GM13977 (cell line): ENCODE results near the gene BRIX1.

ENCODE experiments used
- DNase-seq: peaks from one replicate; pipeline ENCODE4 v3.0.0; 2012; ENCODE audit warnings: low spot score
- in situ Hi-C: fragments of 300-500 bp; cut with MboI; formaldehyde crosslinking; loops from one replicate; pipeline ENCODE4 v1.12.0; 2022; ENCODE audit warnings: low sequenced_read_pairs, low pct_unique_long_range_greater_than_20kb, mixed read lengths, inconsistent platforms; ENCODE audit not compliant: unreplicated experiment
- TF ChIP-seq, protein P1 (sequence below): IDR thresholded peaks from 2 replicates; pipeline ENCODE4 v1.5.1; 2012; ENCODE audit warnings: mild to moderate bottlenecking, control low read depth; ENCODE audit not compliant: insufficient read depth; ENCODE audit errors: extremely low read depth, missing control alignments

BRIX1 gene

DNA sequence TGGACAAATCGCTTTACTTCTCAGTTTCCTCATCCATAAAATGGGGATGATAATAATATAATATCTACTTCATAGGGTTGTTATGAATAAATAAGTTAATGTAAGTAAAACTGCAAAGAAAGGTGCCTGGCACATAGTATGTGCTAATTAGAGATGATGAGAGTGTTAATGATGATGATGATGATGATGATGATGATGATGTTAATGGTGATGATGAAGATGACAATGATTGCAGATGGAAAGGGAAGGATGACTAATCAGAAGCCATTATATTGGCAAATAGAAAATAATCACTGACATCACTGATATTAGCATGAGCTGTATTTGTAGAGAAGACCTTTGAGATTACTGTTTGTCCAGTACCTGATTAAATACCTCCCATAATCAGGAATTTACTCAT is 20.8 kb upstream of the BRIX1 start:
- in situ Hi-C loops, result no loop called here
- TF ChIP-seq, protein P1, sequence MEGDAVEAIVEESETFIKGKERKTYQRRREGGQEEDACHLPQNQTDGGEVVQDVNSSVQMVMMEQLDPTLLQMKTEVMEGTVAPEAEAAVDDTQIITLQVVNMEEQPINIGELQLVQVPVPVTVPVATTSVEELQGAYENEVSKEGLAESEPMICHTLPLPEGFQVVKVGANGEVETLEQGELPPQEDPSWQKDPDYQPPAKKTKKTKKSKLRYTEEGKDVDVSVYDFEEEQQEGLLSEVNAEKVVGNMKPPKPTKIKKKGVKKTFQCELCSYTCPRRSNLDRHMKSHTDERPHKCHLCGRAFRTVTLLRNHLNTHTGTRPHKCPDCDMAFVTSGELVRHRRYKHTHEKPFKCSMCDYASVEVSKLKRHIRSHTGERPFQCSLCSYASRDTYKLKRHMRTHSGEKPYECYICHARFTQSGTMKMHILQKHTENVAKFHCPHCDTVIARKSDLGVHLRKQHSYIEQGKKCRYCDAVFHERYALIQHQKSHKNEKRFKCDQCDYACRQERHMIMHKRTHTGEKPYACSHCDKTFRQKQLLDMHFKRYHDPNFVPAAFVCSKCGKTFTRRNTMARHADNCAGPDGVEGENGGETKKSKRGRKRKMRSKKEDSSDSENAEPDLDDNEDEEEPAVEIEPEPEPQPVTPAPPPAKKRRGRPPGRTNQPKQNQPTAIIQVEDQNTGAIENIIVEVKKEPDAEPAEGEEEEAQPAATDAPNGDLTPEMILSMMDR, result no peak
- DNase-seq, result no peak

- in situ Hi-C loops, result no loop called here
- no peak for DNase-seq
- TF ChIP-seq, protein P1, result no peak
Measured at GRCh38 chr5:34895641-34896419, 19.7 kb upstream of the BRIX1 start.

GRCh38 chr5:34897646-34898045 is 17.9 kb upstream of the BRIX1 start:
- no peak for DNase-seq
- in situ Hi-C loops, result no loop called here
- TF ChIP-seq, protein P1, result no peak

GRCh38 chr5:34898258-34898895 is 17.1 kb upstream of the BRIX1 start:
- peak; percentile 58 for DNase-seq
- TF ChIP-seq, protein P1, result peak; percentile 79
- in situ Hi-C loops, result no loop called here

DNA sequence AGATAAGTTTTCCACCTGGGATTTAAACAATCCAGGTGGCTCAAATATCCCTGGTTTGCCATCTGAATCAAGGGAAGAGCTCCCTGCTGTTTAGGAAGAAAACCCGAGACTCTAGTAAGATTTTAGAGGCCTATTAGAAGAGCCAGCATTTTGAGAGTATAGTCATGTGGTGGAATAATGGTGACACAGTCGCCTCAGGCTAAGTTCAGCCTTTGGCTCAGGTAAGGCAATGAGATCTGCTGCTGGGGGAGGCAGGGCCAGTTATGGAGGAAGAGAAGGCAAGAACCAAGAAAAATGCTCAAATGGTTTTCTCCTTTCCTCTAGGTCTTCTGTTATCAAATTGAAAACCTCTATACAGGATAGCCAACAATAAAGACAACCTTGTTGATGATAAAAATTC is 16.4 kb upstream of the BRIX1 start:
- in situ Hi-C loops, result no loop called here
- TF ChIP-seq, protein P1, result no peak
- no peak for DNase-seq

DNA sequence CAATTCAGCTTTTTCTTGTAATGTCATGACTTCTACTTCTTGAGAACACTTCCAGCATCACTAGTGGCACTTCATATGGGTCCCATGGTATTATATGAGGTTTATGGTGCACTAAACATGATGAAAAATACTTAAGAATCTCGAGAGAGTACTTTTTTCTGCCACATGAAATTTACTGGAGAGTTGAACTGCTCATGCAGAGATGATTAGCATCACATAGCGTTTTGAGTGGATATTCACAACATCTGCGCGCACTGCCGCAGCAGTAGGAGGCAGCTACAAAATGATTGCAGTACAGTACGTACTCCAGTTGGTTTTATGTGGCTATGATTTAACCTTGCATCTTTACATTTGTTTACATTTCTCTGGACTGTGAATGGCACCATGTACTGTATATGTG is 14.9 kb upstream of the BRIX1 start:
- TF ChIP-seq, protein P1, result no peak
- no peak for DNase-seq
- in situ Hi-C loops, result loop anchor here (10.0 kb wide), 1 partner anchor 416 kb away; no protein-coding TSS in a partner anchor
